ENCODE data around the gene ELMO1. TPM values are rescaled to one million over a fixed set of nuclear protein-coding genes. Genes with fewer than 3 reads are reported as not detected.
A peak's percentile ranks its signal among the peaks of the same experiment; 100 is the strongest.

ELMO1 gene
- total RNA-seq, 1 experiment from 2014 or later: 1.1 TPM

DNA sequence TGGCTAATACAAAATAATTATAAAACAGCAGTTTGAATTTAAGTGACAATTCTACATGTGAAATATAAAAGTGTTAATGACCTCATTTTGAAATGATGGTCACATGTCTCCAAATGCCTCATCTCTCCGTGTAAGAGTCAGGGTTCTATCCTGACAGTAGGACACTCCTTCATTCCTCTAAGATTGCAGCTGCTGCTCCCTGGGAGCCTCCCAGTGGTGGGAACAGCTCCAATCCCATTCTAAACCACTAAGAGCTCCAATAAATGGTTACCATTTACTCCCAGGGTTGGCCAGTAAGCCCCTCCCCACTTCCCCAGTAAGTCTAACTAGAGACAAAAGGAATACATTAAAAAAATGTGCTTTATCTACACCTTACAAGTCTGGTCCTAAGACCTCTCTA, 379.8 kb downstream of the ELMO1 start:
- Histone ChIP-seq H3K4me2 (ENCODE audit: low read length) (no peak overlapping the region), H3K9me3 (ENCODE audit: control insufficient read depth in 1 of 2, insufficient read depth in 1 of 2, low read depth in 1 of 2, low read length in 2 of 2) (no peaks in the 10 kb centered on the region), H3K9me2 (ENCODE audit: insufficient read depth) (no peaks in the 10 kb centered on the region), H3K4me1 (ENCODE audit: control insufficient read depth in 1 of 2, insufficient read depth in 2 of 2, low read length in 2 of 2) (peaks cover 0 to 4% of the 10 kb centered on the region in 2 experiments; a peak in 1 of 4 replicates), H2AFZ (ENCODE audit: low read depth, low read length, poor library complexity, severe bottlenecking) (no peak overlapping the region), H3K36me3 (ENCODE audit: control insufficient read depth in 1 of 2, insufficient read depth in 2 of 2, low read length in 2 of 2) (no peaks in the 10 kb centered on the region), H3K79me2 (ENCODE audit: insufficient read depth, low read length) (no peaks in the 10 kb centered on the region), H3K4me3 (replicated peaks in 1 of 2; ENCODE audit: low read depth in 1 of 2, low read length in 2 of 2) (no peak overlapping the region), H3K27me3 (ENCODE audit: insufficient read depth, low read length) (no peaks in the 10 kb centered on the region), H3K27ac (ENCODE audit: low read depth, low read length) (no peak overlapping the region), H4K20me1 (ENCODE audit: insufficient read depth) (no peaks in the 10 kb centered on the region), H3K9ac (ENCODE audit: low read length) (no peak overlapping the region)
- RAD21 ChIA-PET (ENCODE audit: low non-redundant PET in 1 of 2, low total read pairs in 2 of 2, uncharacterized antibody in 2 of 2, unreplicated experiment in 2 of 2): interaction anchor here in 1 of 2 experiments (0.5 kb wide), 1 partner anchor 18 kb away, joined by 4 read pairs; no protein-coding TSS in a partner anchor
- peak; percentile 59 for ATAC-seq
- DNase-seq (ENCODE audit: low read depth, low spot score): no peak
- CTCF ChIA-PET: no interaction called here
- BruUV-seq (replicated peaks): no TSS peak
- intact Hi-C loops (cut with micrococcal nuclease): no loop called here
- POLR2A ChIA-PET: no interaction called here
- TF ChIP-seq TCF7L2 (IDR thresholded peaks at IDR 0.05; ENCODE audit: borderline replicate concordance, extremely low read depth, insufficient read depth, insufficient read length) (no peak), YY1 (IDR thresholded peaks at IDR 0.05; ENCODE audit: extremely low read depth, insufficient replicate concordance, low read depth, low read length) (no peak), SRF (IDR thresholded peaks at IDR 0.05; ENCODE audit: low read depth) (no peak), EGR1 (IDR thresholded peaks at IDR 0.05; ENCODE audit: low read depth) (no peak), JUND (IDR thresholded peaks at IDR 0.05) (no peak), ZBTB33 (IDR thresholded peaks at IDR 0.05; ENCODE audit: extremely low read depth, insufficient replicate concordance, low read length) (no peak), CBX3 (IDR thresholded peaks at IDR 0.05; ENCODE audit: low read depth) (no peak), EZH2 (IDR thresholded peaks at IDR 0.05) (no peak), EZH2phosphoT487 (IDR thresholded peaks at IDR 0.05; ENCODE audit: borderline replicate concordance) (no peak)
